ENCODE measurements around the gene MRPL23. TPM values are rescaled to one million over a fixed set of nuclear protein-coding genes. Genes with fewer than 3 reads are reported as not detected.

MRPL23 gene
- total RNA-seq, 1 experiment from 2014 or later = 123 TPM

DNA sequence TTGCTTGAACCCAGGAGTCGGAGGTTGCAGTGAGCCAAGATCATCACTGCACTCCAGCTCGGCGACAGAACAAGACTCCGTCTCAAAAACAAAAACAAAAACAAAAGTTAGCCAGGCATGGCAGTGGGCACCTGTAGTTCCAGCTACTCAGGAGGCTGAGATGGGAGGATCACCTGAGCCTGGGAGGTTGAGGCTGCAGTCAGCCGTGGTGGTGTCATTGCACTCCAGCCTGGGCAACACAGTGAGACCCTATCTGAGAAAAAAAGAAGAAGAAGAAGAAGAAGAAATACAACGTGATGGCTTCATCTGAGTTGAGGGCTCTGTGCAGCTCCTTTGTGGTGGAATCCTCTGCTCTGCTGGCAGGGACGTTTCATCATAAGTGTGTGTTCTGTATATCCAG is 37.6 kb upstream of the MRPL23 start:
- Histone ChIP-seq H3K27me3 (ENCODE audit: control insufficient read depth, insufficient read depth, low read length) (no peaks in the 10 kb centered on the region; the same call in 1 of the 2 replicates), H3K36me3 (ENCODE audit: control insufficient read depth, insufficient read depth, low read length) (no peaks in the 10 kb centered on the region), H3K9me3 (ENCODE audit: control insufficient read depth, insufficient read depth, low read depth, low read length) (no peaks in the 10 kb centered on the region), H3K27ac (ENCODE audit: low read length) (no peak overlapping the region), H3K4me3 (ENCODE audit: low read depth in 2 of 2, low read length in 2 of 2) (no peak overlapping the region), H3K4me1 (ENCODE audit: control insufficient read depth, insufficient read depth, low read length) (no peaks in the 10 kb centered on the region)
- POLR2A ChIA-PET = no interaction called here
- ATAC-seq (no peak), DNase-seq (ENCODE audit: low read depth, low spot score) (no peak)
- intact Hi-C loops (cut with micrococcal nuclease; ENCODE audit: unreplicated experiment) = no loop called here
- no TSS peak for BruUV-seq (replicated peaks)
- TF ChIP-seq TCF7L2 (IDR thresholded peaks at IDR 0.05; ENCODE audit: low read depth, low read length) (no peak), POLR2AphosphoS5 (IDR thresholded peaks at IDR 0.05; ENCODE audit: low read depth, low read length) (no peak), SIN3A (IDR thresholded peaks at IDR 0.05; ENCODE audit: borderline replicate concordance, insufficient read depth, low read depth, low read length) (no peak)
- TF ChIP-seq, protein P1, sequence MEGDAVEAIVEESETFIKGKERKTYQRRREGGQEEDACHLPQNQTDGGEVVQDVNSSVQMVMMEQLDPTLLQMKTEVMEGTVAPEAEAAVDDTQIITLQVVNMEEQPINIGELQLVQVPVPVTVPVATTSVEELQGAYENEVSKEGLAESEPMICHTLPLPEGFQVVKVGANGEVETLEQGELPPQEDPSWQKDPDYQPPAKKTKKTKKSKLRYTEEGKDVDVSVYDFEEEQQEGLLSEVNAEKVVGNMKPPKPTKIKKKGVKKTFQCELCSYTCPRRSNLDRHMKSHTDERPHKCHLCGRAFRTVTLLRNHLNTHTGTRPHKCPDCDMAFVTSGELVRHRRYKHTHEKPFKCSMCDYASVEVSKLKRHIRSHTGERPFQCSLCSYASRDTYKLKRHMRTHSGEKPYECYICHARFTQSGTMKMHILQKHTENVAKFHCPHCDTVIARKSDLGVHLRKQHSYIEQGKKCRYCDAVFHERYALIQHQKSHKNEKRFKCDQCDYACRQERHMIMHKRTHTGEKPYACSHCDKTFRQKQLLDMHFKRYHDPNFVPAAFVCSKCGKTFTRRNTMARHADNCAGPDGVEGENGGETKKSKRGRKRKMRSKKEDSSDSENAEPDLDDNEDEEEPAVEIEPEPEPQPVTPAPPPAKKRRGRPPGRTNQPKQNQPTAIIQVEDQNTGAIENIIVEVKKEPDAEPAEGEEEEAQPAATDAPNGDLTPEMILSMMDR (IDR thresholded peaks at IDR 0.05) = no peak
- TF ChIP-seq, protein P2, sequence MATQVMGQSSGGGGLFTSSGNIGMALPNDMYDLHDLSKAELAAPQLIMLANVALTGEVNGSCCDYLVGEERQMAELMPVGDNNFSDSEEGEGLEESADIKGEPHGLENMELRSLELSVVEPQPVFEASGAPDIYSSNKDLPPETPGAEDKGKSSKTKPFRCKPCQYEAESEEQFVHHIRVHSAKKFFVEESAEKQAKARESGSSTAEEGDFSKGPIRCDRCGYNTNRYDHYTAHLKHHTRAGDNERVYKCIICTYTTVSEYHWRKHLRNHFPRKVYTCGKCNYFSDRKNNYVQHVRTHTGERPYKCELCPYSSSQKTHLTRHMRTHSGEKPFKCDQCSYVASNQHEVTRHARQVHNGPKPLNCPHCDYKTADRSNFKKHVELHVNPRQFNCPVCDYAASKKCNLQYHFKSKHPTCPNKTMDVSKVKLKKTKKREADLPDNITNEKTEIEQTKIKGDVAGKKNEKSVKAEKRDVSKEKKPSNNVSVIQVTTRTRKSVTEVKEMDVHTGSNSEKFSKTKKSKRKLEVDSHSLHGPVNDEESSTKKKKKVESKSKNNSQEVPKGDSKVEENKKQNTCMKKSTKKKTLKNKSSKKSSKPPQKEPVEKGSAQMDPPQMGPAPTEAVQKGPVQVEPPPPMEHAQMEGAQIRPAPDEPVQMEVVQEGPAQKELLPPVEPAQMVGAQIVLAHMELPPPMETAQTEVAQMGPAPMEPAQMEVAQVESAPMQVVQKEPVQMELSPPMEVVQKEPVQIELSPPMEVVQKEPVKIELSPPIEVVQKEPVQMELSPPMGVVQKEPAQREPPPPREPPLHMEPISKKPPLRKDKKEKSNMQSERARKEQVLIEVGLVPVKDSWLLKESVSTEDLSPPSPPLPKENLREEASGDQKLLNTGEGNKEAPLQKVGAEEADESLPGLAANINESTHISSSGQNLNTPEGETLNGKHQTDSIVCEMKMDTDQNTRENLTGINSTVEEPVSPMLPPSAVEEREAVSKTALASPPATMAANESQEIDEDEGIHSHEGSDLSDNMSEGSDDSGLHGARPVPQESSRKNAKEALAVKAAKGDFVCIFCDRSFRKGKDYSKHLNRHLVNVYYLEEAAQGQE (IDR thresholded peaks at IDR 0.05; ENCODE audit: insufficient read depth in 1 of 2, low read depth in 2 of 2, low read length in 1 of 2) = no peak
- CTCF ChIA-PET = no interaction called here
- in situ Hi-C loops (cut with HindIII; ENCODE audit: low pct_unique_long_range_greater_than_20kb, low sequenced_read_pairs) = no loop called here

DNA sequence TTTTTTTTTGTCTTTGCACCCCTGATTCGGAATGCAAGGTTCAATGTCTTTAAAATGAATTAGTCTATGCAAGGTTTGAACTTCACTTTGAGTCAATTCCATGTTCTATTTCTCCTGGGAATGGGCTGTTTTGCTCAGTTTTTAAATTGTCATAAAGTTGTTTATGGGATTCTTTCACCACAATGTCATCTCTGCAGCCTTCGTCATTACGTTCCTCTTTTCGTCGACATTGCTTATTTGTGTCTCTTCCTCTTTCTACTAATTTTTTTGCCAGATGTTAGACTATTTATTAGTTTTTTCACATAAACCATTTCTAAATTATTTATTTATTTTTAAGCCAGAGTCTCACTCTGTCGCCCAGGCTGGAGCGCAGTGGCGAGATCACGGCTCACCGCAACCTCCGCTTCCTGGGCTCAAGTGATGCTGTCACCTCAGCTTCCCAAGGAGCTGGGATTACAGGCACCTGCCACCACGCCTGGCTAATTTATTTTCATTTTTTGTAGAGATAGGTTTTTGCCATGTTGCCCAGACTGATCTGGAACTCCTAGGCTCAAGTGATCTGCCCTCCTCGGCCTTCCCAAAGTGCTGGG is 34.7 kb upstream of the MRPL23 start:
- no peaks in the 10 kb centered on the region for H3K4me1 ChIP-seq (ENCODE audit: control insufficient read depth, insufficient read depth, low read length)
- H3K36me3 ChIP-seq (ENCODE audit: control insufficient read depth, insufficient read depth, low read length) = no peaks in the 10 kb centered on the region
- ATAC-seq = no peak
- H3K4me3 ChIP-seq (ENCODE audit: low read depth in 2 of 2, low read length in 2 of 2) = no peak overlapping the region
- no TSS peak for BruUV-seq (replicated peaks)
- DNase-seq (ENCODE audit: low read depth, low spot score) = no peak
- H3K27ac ChIP-seq (ENCODE audit: low read length) = no peak overlapping the region
- intact Hi-C loops (cut with micrococcal nuclease; ENCODE audit: unreplicated experiment) = loop anchor here (1.0 kb wide), 1 partner anchor 26 kb away; no protein-coding TSS in a partner anchor
- no peaks in the 10 kb centered on the region for H3K9me3 ChIP-seq (ENCODE audit: control insufficient read depth, insufficient read depth, low read depth, low read length)
- in situ Hi-C loops (cut with HindIII; ENCODE audit: low pct_unique_long_range_greater_than_20kb, low sequenced_read_pairs) = no loop called here
- ChIA-PET POLR2A (no interaction called here), CTCF (interaction anchor here (0.6 kb wide), 1 partner anchor 16 kb away, joined by 5 read pairs; no protein-coding TSS in a partner anchor)
- H3K27me3 ChIP-seq (ENCODE audit: control insufficient read depth, insufficient read depth, low read length) = no peaks in the 10 kb centered on the region; the same call in 1 of the 2 replicates
- TF ChIP-seq SIN3A (IDR thresholded peaks at IDR 0.05; ENCODE audit: borderline replicate concordance, insufficient read depth, low read depth, low read length) (no peak), POLR2AphosphoS5 (IDR thresholded peaks at IDR 0.05; ENCODE audit: low read depth, low read length) (no peak), TCF7L2 (IDR thresholded peaks at IDR 0.05; ENCODE audit: low read depth, low read length) (no peak)
- TF ChIP-seq, protein P1 (IDR thresholded peaks at IDR 0.05) = no peak
- TF ChIP-seq, protein P2 (IDR thresholded peaks at IDR 0.05; ENCODE audit: insufficient read depth in 1 of 2, low read depth in 2 of 2, low read length in 1 of 2) = no peak

Measured in Panc1 (cell line).